BE2C (cell line): ENCODE data around the gene PRICKLE2.

Experiments
- DNase-seq: peaks from one replicate; pipeline ENCODE4 v3.0.0-alpha.2; 2020
- H3K27me3 ChIP-seq: fragments of 250-450 bp; sonication (Bioruptor Pico); 2 replicates; pipeline ENCODE4 v1.5.1; 2020; ENCODE audit warnings: mild to moderate bottlenecking
- H3K36me3 ChIP-seq: fragments of 250-450 bp; sonication (Bioruptor Pico); 2 replicates; pipeline ENCODE4 v1.5.1; 2020; ENCODE audit warnings: mild to moderate bottlenecking
- H3K4me1 ChIP-seq: fragments of 250-450 bp; sonication (Bioruptor Pico); 2 replicates; pipeline ENCODE4 v1.5.1; 2020
- H3K4me3 ChIP-seq: 2 replicates; pipeline ENCODE4 v1.5.1; 2011; ENCODE audit warnings: low read depth, low read length
- H3K9me3 ChIP-seq: fragments of 250-450 bp; sonication (Bioruptor Pico); 2 replicates; pipeline ENCODE4 v1.5.1; 2020
- CTCF ChIP-seq: IDR thresholded peaks from 2 replicates; pipeline ENCODE4 v1.5.1; 2012; ENCODE audit warnings: mild to moderate bottlenecking, low read depth, low read length

PRICKLE2 gene

GRCh38 chr3:64215103-64215502, 10.2 kb downstream of the PRICKLE2 start:
- DNase-seq: no peak
- TF ChIP-seq CTCF: no peak
- H3K4me3 ChIP-seq: no peak overlapping the region
- peaks cover 16% of the 10 kb centered on the region for H3K4me1 ChIP-seq
- H3K36me3 ChIP-seq: no peaks in the 10 kb centered on the region
- no peaks in the 10 kb centered on the region for H3K9me3 ChIP-seq
- no peaks in the 10 kb centered on the region for H3K27me3 ChIP-seq

GRCh38 chr3:64214381-64215018, 10.8 kb downstream of the PRICKLE2 start:
- Histone ChIP-seq H3K4me1 (peaks cover 17% of the 10 kb centered on the region), H3K27me3 (no peaks in the 10 kb centered on the region), H3K36me3 (no peaks in the 10 kb centered on the region), H3K4me3 (peak overlapping the region; percentile 24; the same call in 1 of the 2 replicates), H3K9me3 (no peaks in the 10 kb centered on the region; the same call in 1 of the 2 replicates)
- no peak for TF ChIP-seq CTCF
- no peak for DNase-seq

- Histone ChIP-seq H3K27me3 (no peaks in the 10 kb centered on the region), H3K4me3 (peak overlapping the region; percentile 24; the same call in 1 of the 2 replicates), H3K36me3 (no peaks in the 10 kb centered on the region), H3K4me1 (peaks cover 16% of the 10 kb centered on the region), H3K9me3 (no peaks in the 10 kb centered on the region; the same call in 1 of the 2 replicates)
- TF ChIP-seq CTCF: no peak
- DNase-seq: peak; percentile 77
Measured at GRCh38 chr3:64213962-64214379, 11.3 kb downstream of the PRICKLE2 start.

GRCh38 chr3:64213224-64213878, 11.9 kb downstream of the PRICKLE2 start:
- no peaks in the 10 kb centered on the region for H3K36me3 ChIP-seq
- H3K4me1 ChIP-seq: peaks cover 17% of the 10 kb centered on the region
- H3K4me3 ChIP-seq: no peak overlapping the region
- H3K27me3 ChIP-seq: no peaks in the 10 kb centered on the region
- no peaks in the 10 kb centered on the region; the same call in 1 of the 2 replicates for H3K9me3 ChIP-seq
- no peak for TF ChIP-seq CTCF
- DNase-seq: no peak

- Histone ChIP-seq H3K36me3 (no peaks in the 10 kb centered on the region), H3K27me3 (no peaks in the 10 kb centered on the region), H3K9me3 (no peaks in the 10 kb centered on the region; the same call in 1 of the 2 replicates), H3K4me3 (no peak overlapping the region), H3K4me1 (peaks cover 23% of the 10 kb centered on the region)
- no peak for TF ChIP-seq CTCF
- peak; percentile 73 for DNase-seq
Measured at GRCh38 chr3:64209866-64210621, 15.2 kb downstream of the PRICKLE2 start.
